ENCODE measurements around the gene R3HCC1L.

- TF ChIP-seq CTCF (IDR thresholded peaks at IDR 0.05): no peak
- TF ChIP-seq POLR2A (IDR thresholded peaks at IDR 0.05): no peak
These were observed 122.7 kb downstream of the R3HCC1L start for GRCh38 chr10:98257198-98257597.

Data from lower leg skin (tissue), 3 donors.